MCF 10A (cell line): ENCODE measurements around the gene FRMPD4. TPM values are rescaled to one million over a fixed set of nuclear protein-coding genes. Genes with fewer than 3 reads are reported as not detected.

Experiments used
- BruUV-seq: library from RNA; stranded (reverse); fragments of 400-500 nt; replicated peaks from 2 replicates; lab custom pipeline; 2021; lab: Mats Ljungman, UMichigan
- CTCF ChIA-PET: fragments of 300-600 bp; sonication (Branson Sonifier 250); formaldehyde crosslinking; extraction: SDS; loops from one replicate; lab custom pipeline; 2021; ENCODE audit warnings: antibody characterized with exemption, inconsistent platforms; lab: Yijun Ruan, JAX
- POLR2A ChIA-PET: fragments of 300-600, 350-650 bp; sonication (Branson Sonifier 250); formaldehyde crosslinking; extraction: SDS; loops from one replicate; lab custom pipeline; 2020; ENCODE audit warnings: antibody characterized with exemption, inconsistent platforms; lab: Yijun Ruan, JAX
- DNase-seq: peaks from one replicate; pipeline ENCODE4 v3.0.0-alpha.2; 2018; ENCODE audit not compliant: unreplicated experiment
- H3K27ac Mint-ChIP-seq: one replicate; pipeline ENCODE4 v1.8.0; 2022; ENCODE audit warnings: mild to moderate bottlenecking, low read depth, mixed read lengths; ENCODE audit not compliant: unreplicated experiment
- H3K27me3 Mint-ChIP-seq: one replicate; pipeline ENCODE4 v1.8.0; 2022; ENCODE audit warnings: mixed read lengths; ENCODE audit not compliant: insufficient read depth, unreplicated experiment
- H3K36me3 Mint-ChIP-seq: one replicate; pipeline ENCODE4 v1.8.0; 2022; ENCODE audit warnings: mild to moderate bottlenecking, moderate library complexity, mixed read lengths; ENCODE audit not compliant: insufficient read depth, unreplicated experiment
- H3K4me1 Mint-ChIP-seq: one replicate; pipeline ENCODE4 v1.8.0; 2022; ENCODE audit warnings: mixed read lengths; ENCODE audit not compliant: insufficient read depth, unreplicated experiment
- H3K4me3 Mint-ChIP-seq: one replicate; pipeline ENCODE4 v1.8.0; 2022; ENCODE audit warnings: mild to moderate bottlenecking, moderate library complexity, mixed read lengths; ENCODE audit not compliant: unreplicated experiment
- H3K9me3 Mint-ChIP-seq: one replicate; pipeline ENCODE4 v1.8.0; 2022; ENCODE audit warnings: mixed read lengths; ENCODE audit not compliant: unreplicated experiment
- CTCF ChIP-seq: fragments of 200-600 bp; IDR thresholded peaks from one replicate; pipeline ENCODE4 v1.8.0; 2022; ENCODE audit warnings: antibody characterized with exemption, mild to moderate bottlenecking; ENCODE audit not compliant: unreplicated experiment
- intact Hi-C: fragments of 100-400 bp; cut with micrococcal nuclease; formaldehyde crosslinking; loops from 2 replicates; pipeline ENCODE4 v1.14.1; 2022
- total RNA-seq: library from RNA; stranded (reverse); gene quantifications from 2 replicates; pipeline ENCODE4 v1.2.3, GENCODE V29; 2022

The FRMPD4 gene
- total RNA-seq, 1 experiment from 2014 or later: not detected

- intact Hi-C loops: no loop called here
- no peaks in the 10 kb centered on the region for H3K36me3 Mint-ChIP-seq
- CTCF ChIA-PET: no interaction called here
- no peak for DNase-seq
- POLR2A ChIA-PET: no interaction called here
- no peak overlapping the region for H3K27ac Mint-ChIP-seq
- H3K4me1 Mint-ChIP-seq: no peaks in the 10 kb centered on the region
- no peak for TF ChIP-seq CTCF
- BruUV-seq: no TSS peak
- H3K4me3 Mint-ChIP-seq: no peak overlapping the region
- peaks cover 7% of the 10 kb centered on the region for H3K9me3 Mint-ChIP-seq
- no peaks in the 10 kb centered on the region for H3K27me3 Mint-ChIP-seq
Measured at GRCh38 chrX:12661464-12661863, 523.2 kb downstream of the FRMPD4 start.

GRCh38 chrX:12672367-12673106 lies 534.3 kb downstream of the FRMPD4 start:
- Mint-ChIP-seq H3K27ac (no peak overlapping the region), H3K36me3 (no peaks in the 10 kb centered on the region), H3K9me3 (no peaks in the 10 kb centered on the region), H3K27me3 (peaks cover 10% of the 10 kb centered on the region), H3K4me3 (no peak overlapping the region), H3K4me1 (peaks cover 11% of the 10 kb centered on the region)
- peak; percentile 50 for DNase-seq
- intact Hi-C loops: no loop called here
- TF ChIP-seq CTCF: no peak
- BruUV-seq: no TSS peak
- ChIA-PET CTCF (interaction anchor here (0.7 kb wide), 1 partner anchor 519 kb away, joined by 3 read pairs; no protein-coding TSS in a partner anchor), POLR2A (no interaction called here)

GRCh38 chrX:12673487-12673886 lies 535.2 kb downstream of the FRMPD4 start:
- peaks cover 11% of the 10 kb centered on the region for H3K4me1 Mint-ChIP-seq
- no peak for DNase-seq
- no peak overlapping the region for H3K27ac Mint-ChIP-seq
- intact Hi-C loops: no loop called here
- H3K36me3 Mint-ChIP-seq: no peaks in the 10 kb centered on the region
- no peak for TF ChIP-seq CTCF
- POLR2A ChIA-PET: no interaction called here
- H3K27me3 Mint-ChIP-seq: peaks cover 10% of the 10 kb centered on the region
- H3K9me3 Mint-ChIP-seq: no peaks in the 10 kb centered on the region
- CTCF ChIA-PET: interaction anchor here (0.6 kb wide), 1 partner anchor 89 kb away, joined by 3 read pairs; no protein-coding TSS in a partner anchor
- BruUV-seq: no TSS peak
- no peak overlapping the region for H3K4me3 Mint-ChIP-seq

- H3K27ac Mint-ChIP-seq: no peak overlapping the region
- intact Hi-C loops: no loop called here
- no peaks in the 10 kb centered on the region for H3K9me3 Mint-ChIP-seq
- no peak for DNase-seq
- H3K4me3 Mint-ChIP-seq: no peak overlapping the region
- H3K36me3 Mint-ChIP-seq: peaks cover 5% of the 10 kb centered on the region
- peaks cover 42% of the 10 kb centered on the region for H3K27me3 Mint-ChIP-seq
- ChIA-PET POLR2A (no interaction called here), CTCF (interaction anchor here (0.8 kb wide), 1 partner anchor 22 kb away, joined by 3 read pairs; no protein-coding TSS in a partner anchor)
- no TSS peak for BruUV-seq
- no peak for TF ChIP-seq CTCF
- no peaks in the 10 kb centered on the region for H3K4me1 Mint-ChIP-seq
Measured at GRCh38 chrX:12679522-12679921, 541.2 kb downstream of the FRMPD4 start.
